HG03095 (cell line): ENCODE data around the gene KRT31.
"Not testable (repeated sequence)": the region's sequence is repeated elsewhere in the genome, so short reads cannot be mapped to it uniquely, and the experiment has no call there.

ENCODE experiments used
- ATAC-seq: cut with Tn5 transposase; IDR thresholded peaks from one replicate; pipeline ENCODE4 v1.9.1; 2021; ENCODE audit warnings: moderate library complexity; ENCODE audit not compliant: unreplicated experiment

The KRT31 gene

DNA sequence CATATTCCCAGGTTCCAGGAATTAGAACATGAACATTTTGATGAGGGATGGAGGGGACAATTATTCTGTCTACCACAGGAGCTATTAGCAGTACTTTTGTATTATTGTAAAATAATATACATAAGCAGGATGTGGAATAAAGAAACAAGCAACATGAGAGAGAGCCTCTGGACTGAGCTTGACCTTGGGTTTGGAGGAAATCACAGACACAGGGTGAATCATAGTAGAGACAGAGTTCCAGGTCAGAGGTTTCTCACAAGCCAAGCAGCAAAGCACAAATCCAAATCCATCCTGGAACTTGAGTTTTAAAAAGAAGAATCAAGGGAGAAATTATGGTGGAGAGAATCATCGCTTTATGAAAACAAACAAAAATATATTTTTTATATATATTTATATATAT lies 5.1 kb downstream of the KRT31 start:
- ATAC-seq = no peak

DNA sequence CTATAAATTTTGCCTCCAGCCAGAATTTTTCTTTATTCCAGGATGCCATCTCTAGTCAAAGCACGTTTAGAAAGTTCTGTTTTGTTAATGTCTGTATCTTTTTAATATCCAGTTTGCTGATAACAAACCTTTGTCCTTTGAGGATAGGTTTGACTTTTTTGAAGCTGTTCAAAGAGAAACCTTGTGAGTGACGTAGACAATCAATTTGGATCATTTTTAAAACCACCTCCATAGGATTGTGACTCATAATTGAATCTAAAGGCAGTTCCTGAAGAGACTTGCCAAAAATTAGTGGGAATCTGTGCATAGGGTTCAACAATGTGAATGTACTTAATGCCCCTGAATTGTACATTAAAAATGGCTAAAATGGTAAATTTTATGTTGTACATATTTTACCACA lies 5.9 kb downstream of the KRT31 start:
- no peak for ATAC-seq

DNA sequence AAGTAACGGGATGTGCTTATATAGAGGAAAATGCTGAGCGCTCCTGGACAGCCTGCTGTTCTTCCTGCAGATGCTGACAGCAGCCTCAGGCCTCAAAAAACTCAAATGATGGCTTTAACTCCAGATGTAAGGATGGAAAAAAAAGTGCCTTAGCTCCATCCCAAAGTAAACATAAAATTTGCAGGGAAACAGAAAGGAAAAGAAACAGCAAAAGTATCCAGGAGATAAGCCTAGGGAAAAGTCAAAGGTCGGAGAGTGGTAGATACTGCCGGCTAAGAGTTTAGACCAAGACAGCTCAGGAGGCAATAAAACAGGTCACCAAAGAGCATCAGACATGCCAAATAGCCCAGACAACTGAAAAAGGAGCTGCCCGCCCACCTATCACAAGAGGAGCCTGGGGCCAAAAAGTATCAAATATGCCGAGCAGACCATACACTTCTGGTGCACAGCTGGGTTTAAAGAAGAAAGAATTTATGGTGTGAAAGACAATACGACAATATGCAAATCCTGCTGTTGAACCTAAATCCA lies 6.9 kb downstream of the KRT31 start:
- ATAC-seq = no peak

DNA sequence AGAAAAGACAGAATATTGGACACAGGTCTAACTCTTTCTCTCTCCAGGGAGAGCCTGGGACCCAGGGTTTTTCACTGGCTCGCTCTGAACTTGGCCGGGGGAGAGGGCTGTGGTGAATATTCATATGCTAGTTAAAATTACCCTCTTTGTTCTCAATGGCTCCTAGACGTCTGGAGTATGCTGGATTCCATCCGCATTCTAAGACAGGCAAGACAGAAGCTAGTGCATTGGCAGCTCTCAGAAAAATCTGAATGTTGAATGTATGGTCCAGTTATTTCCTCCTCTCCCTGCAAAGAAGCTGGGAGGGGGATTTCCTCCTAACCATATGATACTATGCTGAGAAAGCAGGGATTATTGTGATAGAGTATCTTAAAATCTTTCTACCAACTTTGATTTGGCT lies 9.7 kb downstream of the KRT31 start:
- ATAC-seq = no peak

DNA sequence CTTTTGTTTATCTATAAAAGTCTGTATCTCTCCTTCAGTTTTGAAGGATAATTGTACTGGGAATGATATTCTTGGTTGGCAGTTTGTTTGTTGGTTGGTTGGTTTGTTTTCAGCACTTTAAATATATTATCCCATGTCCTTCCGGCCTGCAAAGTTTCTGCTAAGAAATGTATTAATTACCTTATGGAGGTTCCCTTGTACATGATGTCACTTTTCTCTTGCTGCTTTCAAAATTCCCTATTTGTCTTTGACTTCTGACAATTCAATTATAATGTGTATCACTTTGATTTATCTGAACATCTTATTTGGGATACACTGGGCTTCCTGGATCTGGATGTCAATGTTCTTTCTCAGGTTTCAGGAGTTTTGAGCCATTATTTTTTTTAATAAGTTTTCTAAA lies 11.2 kb downstream of the KRT31 start:
- no peak for ATAC-seq

DNA sequence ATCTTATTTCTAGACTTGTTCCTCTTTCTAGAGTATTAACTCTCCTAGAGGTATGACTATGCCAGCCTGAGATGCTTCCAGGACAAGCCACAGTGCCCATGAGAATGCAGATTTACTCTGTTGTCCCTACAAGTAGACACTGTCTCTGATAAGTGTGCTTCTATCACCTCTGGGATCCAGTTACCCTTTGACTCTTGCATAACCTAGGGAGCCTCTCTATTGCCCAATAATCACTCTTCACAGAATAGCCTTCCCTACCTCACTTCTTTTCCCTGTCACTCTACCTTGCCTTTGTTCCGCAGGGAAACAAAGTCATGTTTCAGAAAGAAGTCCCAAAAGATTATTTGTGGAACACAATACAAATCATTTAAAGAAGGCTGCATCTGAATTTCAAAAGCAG lies 13.7 kb downstream of the KRT31 start:
- no peak for ATAC-seq

DNA sequence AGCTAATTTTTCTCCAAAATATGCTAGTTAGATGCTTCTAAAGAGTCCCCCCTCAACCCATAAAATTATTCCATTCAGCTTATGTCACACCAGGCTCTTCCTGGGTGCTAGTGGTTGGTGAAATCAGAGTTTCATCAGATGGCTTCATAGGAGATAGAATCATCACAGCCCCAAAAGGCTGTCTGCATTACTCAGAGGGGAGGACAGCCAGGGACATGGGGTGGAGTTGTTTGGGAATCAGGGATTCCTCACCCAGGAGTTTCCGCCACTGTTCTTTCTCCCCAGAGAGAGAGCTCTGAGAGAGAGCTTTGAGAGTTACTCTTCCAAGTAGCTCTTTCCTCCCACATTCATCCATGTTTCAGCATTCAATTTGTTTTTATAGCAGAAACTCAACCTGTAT lies 15.0 kb downstream of the KRT31 start:
- ATAC-seq = no peak

DNA sequence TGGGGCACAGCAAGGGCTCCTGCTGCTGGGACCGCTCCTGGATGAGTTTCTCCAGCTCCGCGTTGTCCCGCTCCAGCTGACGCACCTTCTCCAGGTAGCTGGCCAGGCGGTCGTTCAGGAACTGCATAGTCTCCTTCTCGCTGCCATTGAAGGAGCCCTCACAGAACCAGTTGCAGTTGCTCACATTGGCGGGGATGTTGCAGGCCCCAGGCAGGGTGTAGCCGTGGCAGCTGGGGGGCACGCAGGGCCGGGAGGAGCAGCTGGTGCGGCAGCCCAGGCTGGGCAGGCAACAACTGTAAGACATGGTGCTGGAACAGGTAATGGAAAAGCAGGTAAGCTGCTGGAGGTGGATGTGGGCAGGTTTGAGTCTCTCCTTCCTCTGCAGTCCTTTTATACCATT lies 15.5 kb downstream of the KRT31 start, which contains the start of gene KRT34:
KRT34 (minus strand) TSS at position 364 of the 400 bp plus-strand sequence; CDS start at position 304, 60 bp downstream.
- ATAC-seq = not testable (repeated sequence)

DNA sequence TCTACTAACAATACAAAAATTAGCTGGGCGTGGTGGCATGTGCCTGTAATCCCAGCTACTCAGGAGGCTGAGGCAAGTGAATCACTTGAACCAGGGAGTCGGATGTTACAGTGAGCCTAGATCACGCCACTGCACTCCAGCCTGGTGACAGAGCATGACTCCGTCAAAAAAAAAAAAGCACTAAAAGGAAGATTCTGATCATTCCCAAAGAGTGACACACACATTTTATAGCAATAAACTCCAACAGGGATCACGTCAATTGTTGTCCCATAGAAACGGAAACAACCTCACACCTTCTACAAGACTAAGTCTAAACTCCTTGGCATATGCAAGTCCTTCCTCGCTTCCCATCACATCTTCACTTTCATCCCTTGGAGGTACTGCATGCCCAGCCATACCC lies 17.3 kb downstream of the KRT31 start:
- ATAC-seq = not testable (repeated sequence)

DNA sequence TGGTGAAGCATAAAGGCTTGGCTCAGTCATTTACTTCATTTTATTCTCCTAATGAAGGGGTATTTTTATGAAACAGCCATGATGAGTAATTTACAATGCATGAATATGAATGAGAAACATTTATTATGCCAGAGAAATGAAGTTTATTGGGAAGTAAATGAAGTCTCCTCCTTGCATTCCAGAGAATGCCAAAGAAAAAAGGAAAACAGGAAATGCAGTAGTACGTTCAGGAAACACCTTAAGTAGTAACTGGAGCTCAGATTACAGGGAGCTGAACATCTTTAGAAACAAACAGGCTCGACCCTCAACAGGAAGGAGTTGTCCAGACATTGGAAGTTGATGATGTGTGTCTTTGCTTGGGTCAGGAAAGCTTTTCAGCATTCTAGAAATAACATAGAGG lies 19.9 kb downstream of the KRT31 start:
- no peak for ATAC-seq

DNA sequence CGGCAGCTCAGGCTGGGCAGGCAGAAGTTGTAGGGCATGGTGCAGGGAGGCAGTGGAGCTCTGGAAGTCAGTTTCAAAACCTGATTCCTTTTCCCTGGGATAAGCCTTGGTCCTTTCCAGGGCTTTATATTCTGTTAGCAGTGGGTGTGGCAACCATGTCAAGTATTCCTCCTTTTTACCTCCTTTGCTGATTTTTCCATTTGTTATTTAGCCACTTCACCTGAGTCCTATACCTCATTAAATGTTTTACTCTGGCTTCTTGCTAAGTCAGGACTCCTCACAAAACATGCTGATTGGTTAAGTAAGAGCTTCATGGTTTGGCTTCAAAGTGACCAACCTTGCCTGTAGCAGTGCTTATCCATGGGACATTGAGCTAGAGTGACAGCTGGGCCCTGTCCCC lies 27.7 kb downstream of the KRT31 start, which contains the start of gene KRT33B:
KRT33B (minus strand) TSS at position 101 of the 400 bp plus-strand sequence; CDS start at position 38, 63 bp downstream.
- ATAC-seq = no peak

DNA sequence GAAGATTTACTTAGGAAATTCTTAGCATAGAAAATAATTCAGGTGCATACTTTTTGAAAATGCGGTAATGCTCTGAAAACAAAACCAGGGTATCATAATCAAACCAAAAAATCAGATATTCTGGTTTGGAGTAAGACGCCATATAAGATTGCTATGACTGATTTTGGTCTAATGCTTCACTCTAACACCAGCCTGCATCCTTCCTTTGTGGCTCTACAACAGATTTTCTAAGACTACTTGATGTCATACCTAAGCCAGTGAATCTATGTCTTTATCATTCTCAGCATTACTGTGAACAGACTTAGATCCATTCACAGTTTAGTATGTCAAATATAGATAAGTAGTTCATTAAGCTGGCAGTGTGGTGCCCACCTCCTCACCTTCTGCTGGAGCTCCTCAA lies 28.4 kb downstream of the KRT31 start:
- no peak for ATAC-seq

DNA sequence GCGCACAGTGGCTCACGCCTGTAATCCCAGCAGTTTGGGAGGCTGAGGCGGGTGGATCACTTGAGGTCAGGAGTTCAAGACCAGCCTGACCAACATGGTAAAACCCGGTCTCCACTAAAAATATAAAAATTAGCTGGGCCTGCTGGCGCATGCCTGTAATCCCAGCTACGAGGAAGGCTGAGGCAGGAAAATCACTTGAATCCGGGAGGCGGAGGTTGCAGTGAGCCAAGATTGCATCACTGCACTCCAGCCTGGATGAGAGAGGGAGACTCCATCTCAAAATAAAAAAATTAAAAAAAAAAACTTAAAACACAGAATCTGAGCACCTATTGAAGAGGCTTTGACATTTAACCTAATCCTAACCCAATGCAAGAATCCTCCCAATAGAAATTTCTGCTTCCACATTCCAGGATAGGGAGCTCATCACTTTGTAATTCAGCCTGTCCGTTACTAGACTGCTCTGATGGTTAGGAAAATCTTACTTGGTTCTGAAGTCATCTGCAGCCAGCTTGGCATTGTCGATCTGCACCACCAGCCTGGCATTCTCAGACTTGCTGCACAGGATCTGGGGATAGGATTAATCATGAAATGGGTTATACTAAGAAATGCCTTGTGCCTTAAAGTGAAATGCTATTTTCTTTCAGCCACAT lies 29.9 kb downstream of the KRT31 start:
- ATAC-seq = no peak

DNA sequence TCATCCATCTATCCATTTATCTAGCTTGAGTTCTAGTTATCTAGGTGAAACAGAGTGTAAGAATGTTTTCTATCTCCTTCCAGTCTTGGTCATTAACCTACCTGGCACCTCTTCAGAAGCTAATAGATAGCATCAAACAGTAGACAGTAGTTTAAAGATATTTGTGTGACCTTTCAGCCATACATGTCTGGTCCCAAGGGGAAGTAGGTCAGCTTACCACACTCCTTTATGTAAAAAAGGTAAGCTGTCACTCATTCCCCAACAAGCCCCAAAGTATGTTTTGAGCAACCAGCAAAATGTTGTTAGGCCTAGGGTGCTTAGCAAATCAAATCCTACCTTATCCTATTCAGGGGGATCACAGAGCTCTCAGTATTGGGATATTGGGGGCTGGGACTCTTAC lies 31.3 kb downstream of the KRT31 start:
- no peak for ATAC-seq

DNA sequence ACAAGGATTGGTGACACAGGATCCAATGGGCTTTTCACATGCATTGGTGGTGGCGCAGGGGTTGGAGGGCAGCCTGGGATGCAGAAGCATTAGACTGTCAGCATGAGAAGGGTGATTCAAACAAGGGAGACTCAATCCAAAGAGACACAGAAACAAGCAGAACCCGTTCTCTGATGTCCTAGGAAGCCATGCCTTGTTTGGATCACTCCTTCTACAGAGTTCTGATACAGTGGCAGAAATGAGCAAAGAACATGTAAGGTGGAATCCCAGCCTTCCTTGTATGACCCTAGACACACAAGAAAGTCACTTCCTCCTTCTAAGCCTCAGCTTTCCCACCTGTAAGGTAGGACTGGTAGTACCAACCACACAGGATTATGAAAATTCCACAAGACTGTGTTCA lies 33.5 kb downstream of the KRT31 start:
- ATAC-seq = no peak

DNA sequence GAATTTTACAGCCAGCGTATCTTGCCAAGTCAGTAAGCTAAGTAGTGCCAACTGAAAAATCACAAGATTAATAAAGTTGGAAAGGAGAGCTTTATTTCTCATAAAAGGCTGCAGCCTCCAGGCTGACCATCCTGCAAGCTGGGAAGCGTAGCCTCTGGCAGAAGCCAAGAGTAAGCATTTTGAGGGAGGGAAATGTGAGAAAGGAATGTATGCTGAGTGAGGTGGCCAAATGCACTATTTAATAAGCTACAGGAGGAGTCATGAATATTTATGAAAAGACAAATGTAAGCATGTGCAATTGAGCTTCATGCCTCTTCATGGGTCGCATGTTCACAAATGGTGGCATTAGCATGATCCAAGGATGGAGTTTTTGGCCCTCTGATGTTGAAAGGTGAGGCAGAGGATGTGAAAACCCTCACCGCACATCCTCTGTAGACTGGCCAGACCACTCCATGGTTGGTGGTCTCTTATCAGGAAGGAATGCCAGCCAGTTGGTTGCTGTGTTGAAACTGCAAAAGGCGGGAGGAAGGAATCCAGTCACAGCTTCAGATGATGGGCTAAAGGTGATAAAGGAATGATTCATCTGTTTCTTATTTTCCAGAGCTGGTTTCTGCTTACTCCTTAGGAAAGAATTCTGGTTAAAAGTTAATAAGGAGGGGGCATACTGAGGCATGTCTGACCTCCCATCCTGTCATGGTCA lies 37.0 kb downstream of the KRT31 start:
- ATAC-seq = no peak

DNA sequence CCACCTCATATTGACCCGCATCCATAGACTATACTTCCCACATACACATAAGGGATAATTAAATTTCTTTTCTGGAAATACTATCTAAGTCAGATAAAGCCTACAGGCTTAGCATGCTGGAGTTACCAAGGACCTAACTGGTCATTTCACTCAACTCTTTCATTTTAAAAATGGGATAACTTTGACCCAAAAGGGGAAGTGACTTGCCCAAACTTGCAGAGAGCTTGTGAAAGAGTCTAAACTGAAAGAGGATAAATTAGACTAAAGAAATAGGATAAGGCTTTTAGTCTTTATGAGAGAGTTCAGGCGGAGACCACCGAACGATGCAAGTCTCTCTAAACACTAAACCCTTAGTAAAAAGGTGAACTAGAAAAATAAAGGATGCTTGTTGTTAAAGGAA lies 42.9 kb downstream of the KRT31 start:
- no peak for ATAC-seq

DNA sequence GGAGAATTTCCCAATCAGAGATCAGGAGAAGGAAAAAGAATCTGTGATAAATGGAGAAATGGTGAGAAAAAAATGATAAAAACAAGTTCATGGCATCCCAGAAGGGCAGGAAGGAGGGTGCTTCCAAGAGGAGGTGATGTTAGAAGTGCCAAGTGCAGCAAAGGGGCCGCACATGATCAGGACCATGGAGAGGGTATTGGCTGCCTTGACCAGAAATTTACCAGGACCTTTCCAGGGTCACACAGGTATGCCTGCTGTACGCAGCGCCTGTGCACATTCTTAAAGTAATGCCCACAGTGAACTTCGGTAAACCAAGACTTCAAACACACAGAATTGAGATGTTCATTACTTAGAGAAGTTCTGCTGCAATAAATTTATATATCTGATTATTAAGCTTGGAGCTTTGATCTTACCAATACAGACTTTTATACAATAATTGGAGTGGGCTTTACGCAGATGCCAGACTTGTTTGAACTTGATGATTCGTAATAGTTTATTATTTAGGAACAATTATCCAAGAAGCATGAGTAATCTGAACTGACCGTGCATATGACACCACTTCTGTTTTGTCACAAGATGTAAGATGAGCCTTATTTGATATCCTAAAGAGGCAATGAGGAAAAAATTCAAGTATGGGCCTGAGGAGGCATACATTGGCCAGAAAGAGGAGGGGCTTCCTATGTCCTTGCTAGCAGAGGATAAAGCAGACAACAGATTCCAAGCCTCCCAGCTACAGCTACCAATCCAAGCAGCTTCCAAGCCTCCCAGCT lies 44.6 kb downstream of the KRT31 start:
- no peak for ATAC-seq

DNA sequence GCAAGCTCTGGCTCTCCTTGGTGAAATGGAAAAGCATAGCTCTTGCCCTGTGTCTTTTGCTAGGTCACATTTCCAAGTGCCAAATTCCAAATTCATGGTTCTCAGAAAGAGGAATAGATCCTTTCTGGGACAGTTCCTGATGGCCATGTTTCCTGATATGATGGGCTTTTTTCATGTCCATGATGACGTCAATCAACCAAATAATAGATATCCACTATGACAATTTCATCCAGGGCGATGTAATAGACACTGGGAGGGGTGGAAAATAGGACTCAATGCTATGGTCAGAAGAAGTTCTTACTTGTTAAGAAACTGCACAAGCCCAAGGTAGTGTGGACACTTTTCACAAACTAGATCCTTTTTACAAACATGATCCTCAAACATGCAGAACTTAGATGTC lies 46.2 kb downstream of the KRT31 start:
- ATAC-seq = no peak

DNA sequence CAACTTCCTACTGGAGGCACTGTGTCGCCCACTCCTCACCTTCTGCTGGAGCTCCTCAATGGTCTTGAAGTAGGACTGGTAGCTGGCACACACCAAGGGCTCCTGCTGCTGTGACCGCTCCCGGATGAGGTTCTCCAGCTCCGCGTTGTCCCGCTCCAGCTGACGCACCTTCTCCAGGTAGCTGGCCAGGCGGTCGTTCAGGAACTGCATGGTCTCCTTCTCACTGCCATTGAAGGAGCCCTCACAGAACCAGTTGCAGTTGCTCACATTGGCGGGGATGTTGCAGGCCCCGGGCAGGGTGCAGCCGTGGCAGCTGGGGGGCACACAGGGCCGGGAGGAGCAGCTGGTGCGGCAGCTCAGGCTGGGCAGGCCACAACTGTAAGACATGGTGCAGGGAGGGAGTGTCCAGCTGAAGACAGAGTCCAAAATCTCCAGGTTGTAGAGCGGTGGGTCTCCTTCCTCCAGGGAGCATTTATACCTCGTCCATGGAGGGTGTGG lies 47.0 kb downstream of the KRT31 start, which contains the start of gene KRT33A:
KRT33A (minus strand) TSS at position 448 of the 498 bp plus-strand sequence; CDS start at position 387, 61 bp downstream.
- not testable (repeated sequence) for ATAC-seq
